Body of pancreas (tissue), 4 donors: ENCODE data around the gene PRDM8.

Experiments
- CTCF ChIP-seq, 7 experiments: fragments of 450-650 bp in 4 of 7; fragments of 200-600 bp in 3 of 7; sonication (generic) in 3 of 7; IDR thresholded peaks; one replicate each; pipeline ENCODE4 v1.5.1; 2016 to 2019; ENCODE audit warnings: antibody characterized with exemption in 7 of 7
- POLR2A ChIP-seq, 3 donors: fragments of 450-650 bp; IDR thresholded peaks; one replicate each; pipeline ENCODE4 v1.6.1; 2016; ENCODE audit warnings: antibody characterized with exemption in 3 of 3, mild to moderate bottlenecking in 2 of 3

- TF ChIP-seq CTCF (IDR thresholded peaks at IDR 0.05) (no peak), POLR2A (IDR thresholded peaks at IDR 0.05) (no peak)
Observed at GRCh38 chr4:80232707-80233370, 35.5 kb downstream of the PRDM8 start.
